Measurements from ENCODE around the gene TBXAS1.

- TF ChIP-seq PKNOX1 (IDR thresholded peaks at IDR 0.05) (no peak), BHLHE40 (IDR thresholded peaks at IDR 0.05; ENCODE audit: borderline replicate concordance) (no peak), ZNF384 (IDR thresholded peaks at IDR 0.05) (no peak), FOXM1 (IDR thresholded peaks at IDR 0.05; ENCODE audit: borderline replicate concordance) (no peak)
Observed at GRCh38 chr7:139937715-139938114, 108.7 kb downstream of the TBXAS1 start.

Data from HEK293T (cell line).